Activated T-cell treated with anti-CD3 and anti-CD28 coated beads, Interleukin-2, amount 50 U/mL, for 1 hour (primary cell): ENCODE results near the gene NELL1.
"Not testable (repeated sequence)": the region's sequence is repeated elsewhere in the genome, so short reads cannot be mapped to it uniquely, and the experiment has no call there.

Experiments used
- DNase-seq: peaks from one replicate; pipeline ENCODE4 v3.0.0-alpha.2; 2020

The NELL1 gene

DNA sequence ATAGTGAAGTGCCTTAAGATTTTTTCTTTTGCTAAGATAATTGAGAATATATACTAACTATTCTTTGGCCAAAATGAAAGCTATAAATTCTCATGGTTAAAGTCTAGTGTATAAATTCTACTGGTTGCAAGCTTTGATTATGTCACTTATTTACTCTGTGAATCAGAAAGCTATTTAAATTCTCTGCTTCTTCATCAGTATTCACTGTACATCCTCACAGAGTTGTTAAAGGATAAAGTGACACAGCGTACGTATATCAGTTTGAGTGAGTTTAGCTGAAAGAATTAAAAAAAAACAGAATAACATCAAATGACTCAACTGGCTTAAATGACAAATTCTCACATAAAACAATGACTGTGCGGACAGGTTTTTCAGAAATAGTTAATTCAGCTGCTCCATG is 453.1 kb downstream of the NELL1 start:
- no peak for DNase-seq

DNA sequence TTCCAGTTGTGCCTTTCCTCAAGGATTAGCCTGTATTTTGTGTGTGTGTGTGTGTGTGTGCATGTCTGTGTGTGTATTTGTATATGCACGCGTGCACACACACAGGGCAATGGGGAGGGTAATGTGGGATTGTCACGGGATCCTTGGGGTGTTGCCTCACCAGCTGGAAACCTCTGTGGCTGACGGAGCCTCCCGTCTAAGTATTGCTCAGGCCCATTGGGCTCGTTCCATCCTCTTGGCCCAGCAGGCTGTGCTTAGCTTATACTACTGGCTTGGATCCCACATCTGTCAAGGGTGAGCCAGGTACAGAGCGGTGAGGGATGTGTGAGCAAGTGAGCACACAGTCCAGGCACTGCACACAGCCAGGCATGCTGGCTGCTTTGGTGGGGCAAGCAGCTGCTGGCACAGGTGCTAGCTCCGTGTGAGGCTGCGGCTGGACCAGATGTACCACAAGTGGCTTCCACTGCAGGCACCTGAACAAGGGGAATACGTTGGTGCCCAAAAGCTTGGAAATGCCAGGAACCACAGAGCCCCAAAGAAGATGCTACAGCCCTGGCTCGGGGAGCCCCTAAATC is 462.8 kb downstream of the NELL1 start:
- no peak for DNase-seq

DNA sequence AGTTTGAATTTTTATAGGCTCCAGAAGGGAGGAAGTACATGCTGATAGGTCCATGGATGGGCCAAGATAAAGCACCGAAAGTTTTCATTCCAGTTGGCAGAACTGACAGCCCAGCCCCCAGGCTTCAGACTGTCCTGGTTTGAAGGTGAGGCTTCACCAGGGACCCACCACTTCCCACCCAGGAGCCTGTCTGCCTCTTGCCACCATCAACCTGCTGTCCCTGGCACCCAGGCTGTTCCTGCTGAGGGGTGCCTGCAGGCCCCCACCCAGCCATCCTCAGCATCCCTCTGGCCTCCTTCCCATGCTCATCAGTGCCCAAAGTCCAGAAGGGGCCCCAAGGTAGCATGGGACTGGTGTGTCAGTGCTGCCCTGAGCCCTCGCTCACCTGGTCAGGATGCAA is 463.9 kb downstream of the NELL1 start:
- DNase-seq = no peak

DNA sequence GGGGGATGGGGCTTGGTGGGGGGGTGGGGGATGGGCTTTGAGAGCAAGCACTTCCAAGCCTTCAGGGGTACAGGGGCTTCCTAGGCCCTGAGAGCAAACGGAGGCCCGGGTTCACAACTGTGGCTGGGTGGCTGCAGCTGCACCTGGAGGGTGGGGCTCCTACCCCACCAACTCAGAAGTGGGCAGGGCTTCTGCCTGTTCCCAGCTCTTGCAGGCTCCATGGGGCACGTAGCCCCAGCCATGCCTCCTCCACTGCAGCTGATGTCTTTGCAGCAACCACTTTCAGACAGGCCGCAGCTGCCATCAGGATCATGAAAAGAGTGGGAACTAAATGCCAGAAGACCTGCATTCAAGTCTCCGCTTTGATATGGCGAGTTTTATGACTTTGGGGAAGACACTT is 464.3 kb downstream of the NELL1 start:
- DNase-seq = no peak

DNA sequence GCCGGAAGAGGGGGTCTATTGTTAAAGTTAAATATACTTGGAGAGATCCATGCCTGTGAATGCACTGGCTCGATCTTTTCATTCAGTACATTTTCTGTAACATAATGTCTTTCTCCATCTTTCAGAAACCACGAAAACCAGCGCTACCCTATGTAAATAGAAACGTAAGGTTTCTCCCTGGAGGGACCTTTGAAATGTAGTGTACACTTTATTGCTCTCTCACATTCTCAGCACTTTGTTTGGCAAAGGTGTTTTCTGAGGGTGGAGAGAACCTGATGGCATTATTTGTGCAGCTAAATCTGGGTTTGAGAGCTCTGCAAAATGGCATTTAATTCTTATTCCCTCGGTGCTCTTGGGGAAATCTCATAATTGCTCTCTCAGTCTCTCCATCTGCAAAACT is 468.4 kb downstream of the NELL1 start:
- DNase-seq = no peak

DNA sequence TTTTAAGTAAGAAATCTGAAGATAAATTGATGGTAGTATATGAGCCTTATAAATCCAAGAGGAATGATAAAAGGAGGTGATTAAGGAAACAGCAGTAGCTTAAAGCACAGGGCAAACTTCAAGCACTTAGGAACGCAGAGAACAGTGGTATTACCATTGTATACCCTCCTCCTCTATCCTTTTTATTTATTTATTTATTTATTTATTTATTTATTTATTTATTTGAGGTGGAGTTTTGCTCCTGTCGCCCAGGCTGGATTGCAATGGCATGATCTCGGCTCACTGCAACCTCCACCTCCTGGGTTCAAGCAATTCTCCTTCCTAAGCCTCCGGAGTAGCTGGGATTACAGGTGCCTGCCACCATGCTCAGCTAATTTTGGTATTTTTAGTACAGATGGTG is 472.2 kb downstream of the NELL1 start:
- DNase-seq = not testable (repeated sequence)

DNA sequence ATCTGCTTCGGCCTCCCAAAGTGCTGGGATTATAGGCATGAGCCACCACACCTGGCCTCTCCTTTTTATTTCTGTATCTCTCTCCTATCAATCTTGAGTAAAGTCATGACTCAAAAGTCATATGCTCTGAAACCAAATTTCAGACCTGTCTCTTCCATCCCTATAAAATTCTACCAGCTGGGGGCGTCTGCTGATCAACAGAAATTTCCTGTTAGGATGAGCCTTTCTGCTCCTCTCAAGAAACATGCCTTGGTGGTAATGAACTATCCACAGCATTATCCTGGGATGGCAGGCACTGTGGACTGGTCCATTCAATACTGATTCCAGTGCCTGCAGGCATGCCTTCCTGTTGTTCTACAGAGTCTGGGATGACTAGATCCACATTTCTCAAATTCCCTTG is 472.6 kb downstream of the NELL1 start:
- DNase-seq = no peak

DNA sequence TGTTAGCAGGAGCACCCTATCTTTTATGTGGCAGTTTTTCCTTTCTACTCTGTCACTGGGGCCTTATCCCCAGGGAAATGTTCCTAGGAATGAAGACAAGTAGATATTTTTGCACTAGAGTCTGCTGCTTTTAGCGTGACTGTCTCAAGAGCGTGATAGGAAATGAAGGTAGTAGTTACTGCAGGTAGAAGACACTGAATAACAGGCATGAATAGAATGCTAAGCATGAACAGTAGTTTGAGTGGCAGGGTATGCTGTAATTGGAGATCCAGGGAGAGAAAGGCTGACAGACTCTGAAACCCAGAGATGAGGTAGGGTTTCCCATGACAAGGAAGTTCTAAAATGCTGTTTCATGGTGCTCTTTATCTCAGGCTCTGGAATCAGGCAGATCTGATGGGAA is 475.1 kb downstream of the NELL1 start:
- no peak for DNase-seq

DNA sequence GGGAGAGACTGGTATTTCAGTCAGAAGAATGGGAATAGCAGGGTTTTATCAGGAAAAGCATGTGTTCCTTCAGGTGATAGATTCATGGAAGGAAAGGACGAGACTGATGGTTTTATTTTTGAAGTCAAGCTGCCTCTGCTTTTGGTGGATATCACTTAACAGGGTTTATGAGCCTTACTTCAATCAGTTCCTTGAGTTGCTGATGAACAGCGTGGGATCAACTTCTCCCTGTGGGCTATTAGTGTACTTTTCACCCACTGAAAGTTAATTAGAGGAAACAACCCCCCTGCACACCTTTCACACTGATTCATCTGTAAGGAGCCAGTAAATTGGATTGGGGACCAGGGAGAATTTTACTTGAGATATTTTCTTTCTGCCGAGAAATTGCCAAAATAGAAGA is 479.0 kb downstream of the NELL1 start:
- no peak for DNase-seq

DNA sequence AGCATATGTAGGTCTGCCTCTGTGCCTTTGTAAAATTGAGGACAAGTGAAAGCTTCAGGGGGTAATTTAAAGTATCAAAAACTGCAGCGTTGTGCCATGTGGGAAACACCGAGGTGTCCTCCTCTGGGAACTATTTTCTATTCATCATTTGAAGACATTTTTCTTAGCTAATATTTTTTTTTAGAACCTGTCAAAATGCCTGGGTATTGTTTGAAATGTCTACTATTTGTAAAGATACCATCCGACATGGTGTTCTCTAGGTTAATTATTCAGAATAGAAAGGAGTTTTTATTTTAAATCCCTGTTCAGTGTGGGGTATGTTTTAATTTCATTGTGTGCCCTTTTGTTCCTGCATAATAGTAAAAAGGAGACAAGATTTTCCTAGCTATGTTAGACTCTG is 490.8 kb downstream of the NELL1 start:
- no peak for DNase-seq

DNA sequence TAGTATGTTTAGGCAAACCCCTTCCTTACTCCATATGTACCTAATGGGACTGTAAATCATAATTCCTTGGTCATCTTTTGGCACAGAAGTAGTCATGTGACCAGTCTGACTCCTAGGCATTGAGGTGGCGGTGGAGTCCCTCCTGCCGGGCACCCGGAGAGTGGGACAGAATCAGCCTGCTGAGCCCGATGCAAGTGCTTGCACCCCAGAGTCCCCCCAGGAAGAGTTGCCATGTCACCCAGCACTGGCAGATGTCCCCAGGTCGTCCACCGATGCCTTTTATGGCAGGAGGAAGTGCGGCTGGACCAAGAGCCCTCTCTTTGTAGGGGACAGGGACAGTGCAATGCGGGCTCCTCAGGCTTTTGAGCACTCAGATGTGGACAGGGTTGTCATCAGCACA is 500.3 kb downstream of the NELL1 start:
- no peak for DNase-seq

DNA sequence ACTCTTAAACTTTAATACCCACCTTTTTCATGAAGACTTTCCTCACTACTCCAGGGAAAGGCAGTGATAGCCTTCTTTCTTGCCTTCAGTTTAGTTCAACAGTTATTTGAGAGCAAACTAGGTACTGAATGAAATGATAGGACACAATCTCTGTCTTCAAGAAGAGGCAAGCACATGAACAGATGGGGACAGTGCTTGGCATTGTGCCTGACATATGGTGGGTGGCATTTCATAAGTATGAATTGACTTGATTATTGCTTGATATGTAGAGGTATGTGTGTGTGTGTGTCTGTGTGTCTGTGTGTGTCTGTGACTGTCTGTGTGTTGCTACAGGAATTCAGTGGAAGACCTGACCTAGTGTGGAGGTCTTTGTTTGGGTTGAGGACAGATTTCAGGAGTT is 504.1 kb downstream of the NELL1 start:
- DNase-seq = no peak

DNA sequence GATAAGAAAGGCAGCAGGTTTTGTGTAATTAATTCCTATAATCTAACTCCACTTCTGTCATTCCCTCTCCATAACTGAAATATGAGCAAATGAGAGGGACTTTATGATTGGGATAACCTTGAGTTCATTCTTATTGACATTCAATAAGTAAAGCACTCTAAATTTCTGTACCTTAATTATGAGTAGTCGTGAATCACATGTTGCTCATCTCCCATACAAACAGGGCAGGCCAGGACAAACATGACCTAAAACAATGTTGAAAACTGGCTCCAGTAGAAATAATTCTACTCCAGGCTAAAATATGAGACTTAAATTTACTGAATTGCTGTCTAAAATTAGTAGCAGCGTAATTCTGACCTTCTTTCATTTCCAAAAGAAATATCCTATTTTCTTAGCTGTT is 505.4 kb downstream of the NELL1 start:
- DNase-seq = no peak

DNA sequence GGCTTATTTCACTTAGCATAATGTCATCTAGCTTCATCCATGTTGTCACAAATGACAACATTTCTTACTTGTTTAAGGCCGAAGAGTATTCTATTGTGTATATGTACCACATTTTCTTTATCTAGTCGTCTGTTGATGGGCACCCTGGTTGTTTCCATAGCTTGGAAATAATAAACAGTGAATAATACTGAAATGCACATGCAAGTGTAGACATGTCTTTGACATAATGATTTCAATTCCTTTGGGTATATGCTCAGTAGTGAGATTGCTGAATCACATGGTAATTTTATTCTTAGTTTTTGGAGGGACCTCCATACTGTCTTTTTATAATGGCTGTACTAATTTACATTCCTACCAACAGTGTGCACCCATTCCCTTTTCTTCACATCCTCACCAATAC is 508.0 kb downstream of the NELL1 start:
- DNase-seq = no peak

DNA sequence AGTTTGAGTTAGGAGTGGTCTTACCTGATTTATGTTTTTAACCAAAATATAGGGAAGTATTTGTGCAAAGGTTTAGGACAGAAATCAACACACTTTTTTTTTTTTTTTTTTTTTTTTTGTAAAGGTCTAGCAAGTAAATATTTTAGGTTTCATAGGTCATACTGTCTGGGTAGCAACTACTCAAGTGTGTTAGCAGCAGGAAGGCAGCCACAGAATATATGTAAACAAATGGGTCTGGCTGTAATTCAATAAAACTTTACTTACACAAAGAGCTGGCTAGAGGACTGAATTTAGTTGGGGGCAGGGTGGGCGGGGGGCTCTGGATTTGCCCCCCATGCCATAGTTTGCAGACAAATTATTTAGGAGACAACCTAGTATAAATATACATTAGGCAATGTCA is 510.4 kb downstream of the NELL1 start:
- DNase-seq = no peak

DNA sequence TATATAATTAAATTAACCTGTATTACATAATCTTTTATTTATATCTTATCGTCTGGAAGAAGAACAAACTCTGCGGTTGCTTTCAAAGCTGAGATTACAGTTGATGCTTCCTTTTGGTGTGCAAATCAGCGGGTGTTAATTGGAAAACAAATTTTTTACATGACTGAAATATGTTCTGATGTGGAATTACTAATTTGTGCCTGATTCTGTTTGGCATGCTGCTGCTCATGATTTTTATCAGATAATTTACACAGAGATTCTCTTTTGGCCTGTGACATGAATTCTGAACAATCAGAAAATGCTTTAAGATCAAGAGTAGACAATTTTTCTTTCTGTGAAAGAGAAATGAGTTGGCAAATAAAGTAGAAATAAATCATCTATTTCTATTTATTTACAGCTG is 510.8 kb downstream of the NELL1 start:
- DNase-seq = no peak

DNA sequence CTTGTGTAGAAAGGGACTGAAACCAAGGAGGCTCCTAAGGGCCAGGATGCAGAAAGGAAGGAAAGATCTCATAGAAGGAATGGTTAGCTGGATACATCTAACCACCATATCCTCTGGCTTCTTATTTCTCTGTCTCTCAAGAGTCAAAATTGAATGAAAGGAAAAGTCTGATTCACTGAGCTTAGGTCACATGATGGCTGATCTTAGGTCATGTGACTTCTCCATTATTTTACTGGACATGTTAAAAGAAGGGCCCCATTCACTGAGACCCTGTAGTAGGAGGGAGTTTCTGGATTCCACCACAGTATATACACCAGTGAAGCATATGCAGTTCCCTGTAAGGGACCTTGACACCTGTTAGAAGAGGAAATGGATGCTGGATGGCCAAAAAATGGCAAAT is 516.6 kb downstream of the NELL1 start:
- DNase-seq = no peak

DNA sequence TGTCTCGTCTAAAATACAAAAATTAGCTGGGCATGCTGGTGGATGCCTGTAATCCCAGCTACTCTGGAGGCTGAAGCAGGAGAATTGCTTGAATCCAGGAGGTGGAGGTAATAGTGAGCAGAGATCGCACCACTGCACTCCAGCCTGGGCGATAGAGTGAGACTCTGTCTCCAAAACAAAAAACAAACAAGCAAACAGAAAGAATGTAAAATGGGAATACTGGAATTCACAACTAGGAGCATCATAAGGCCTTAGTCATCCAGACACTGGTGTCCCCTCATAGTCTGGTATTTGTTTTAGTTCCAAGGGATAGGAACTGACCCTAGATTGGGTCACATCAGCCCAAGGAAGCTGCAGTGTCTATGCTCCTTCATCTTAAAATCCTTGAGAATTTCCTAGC is 520.8 kb downstream of the NELL1 start:
- no peak for DNase-seq

DNA sequence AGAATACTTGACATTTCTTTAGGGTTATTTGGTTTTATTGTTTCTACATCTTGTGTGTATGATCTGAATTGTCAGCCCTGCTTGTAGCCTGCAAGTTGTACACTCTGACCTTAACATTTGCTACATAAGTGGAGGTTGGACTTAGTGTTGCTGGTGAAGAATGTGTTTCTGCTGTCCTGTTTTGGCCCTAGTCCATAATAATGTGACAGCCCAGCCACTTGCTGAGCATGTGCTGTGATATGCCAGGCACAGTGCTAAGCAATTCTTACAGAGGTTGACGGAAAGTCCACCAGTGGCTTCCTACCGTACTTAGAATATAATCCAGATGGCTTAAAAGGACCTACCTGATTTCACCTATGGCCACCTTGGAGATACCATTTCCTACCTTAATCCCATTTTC is 526.6 kb downstream of the NELL1 start:
- no peak for DNase-seq

DNA sequence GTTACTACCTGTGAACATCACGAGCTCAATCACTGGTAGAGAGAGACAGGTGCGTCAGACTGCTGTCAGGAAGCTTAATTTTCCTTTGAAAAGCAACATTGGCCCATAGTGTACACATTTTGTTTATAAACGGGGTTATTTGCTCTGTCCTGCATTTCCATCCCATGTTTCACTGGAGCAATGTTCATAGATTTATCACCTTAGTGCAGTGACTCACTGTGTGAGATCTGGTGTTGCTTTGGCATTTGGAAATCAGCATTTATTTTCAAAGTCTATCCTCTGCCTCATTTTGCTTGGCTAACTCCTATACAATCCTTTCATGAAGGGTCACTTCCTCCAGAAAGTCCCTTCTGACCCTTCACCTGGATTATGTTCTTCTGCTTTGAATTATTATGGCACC is 529.1 kb downstream of the NELL1 start:
- no peak for DNase-seq

DNA sequence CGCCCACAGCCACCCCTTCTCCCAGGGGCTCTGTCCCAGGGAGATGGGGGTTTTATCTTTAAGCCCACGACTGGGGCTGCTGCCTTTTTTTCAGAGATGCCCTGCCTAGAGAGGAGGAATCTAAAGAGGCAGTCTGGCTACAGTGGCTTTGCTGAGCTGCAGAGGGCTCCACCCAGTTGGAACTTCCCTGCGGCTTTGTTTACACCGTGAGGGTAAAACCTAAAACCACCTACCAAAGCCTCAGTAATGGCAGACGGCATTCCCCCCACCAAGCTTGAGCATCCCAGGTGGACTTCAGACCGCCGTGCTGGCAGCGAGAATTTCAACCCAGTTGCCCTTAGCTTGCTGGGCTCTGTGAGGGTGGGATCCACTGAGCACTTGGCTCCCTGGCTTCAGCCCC is 535.8 kb downstream of the NELL1 start:
- no peak for DNase-seq

DNA sequence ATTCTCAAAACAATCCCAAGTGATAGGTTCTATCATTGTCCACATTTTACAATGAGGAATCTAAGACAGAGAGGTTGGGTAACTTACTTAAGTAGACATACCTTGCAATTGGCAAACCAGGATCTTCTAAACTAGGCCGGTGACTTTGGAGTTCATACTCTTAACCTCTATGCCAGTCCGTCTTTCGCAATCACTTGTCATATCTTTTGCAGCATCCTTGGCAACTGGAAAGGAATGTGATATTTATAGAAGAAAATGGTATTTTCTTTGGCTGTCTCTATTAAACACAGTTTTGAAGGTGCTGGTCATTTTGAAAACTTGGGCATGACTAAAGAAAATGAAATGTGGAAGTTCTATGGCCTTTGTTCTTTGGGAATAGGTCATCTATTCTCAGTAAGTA is 556.5 kb downstream of the NELL1 start:
- no peak for DNase-seq

DNA sequence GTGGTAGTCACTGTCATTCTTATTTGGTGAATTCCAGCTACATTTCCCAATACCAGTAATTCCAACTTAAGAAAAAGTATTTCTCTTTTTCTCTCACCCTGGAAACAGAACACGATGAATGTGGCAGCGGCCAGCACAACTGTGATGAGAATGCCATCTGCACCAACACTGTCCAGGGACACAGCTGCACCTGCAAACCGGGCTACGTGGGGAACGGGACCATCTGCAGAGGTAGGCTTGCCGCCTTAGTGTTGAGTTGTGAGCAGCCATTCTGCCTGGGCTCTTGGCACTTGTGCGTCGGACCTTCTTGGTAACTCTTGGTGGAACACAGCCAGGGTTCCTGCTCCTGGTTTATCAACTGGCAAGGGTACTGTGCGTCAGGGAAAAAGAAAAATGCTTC is 559.8 kb downstream of the NELL1 start:
- no peak for DNase-seq

DNA sequence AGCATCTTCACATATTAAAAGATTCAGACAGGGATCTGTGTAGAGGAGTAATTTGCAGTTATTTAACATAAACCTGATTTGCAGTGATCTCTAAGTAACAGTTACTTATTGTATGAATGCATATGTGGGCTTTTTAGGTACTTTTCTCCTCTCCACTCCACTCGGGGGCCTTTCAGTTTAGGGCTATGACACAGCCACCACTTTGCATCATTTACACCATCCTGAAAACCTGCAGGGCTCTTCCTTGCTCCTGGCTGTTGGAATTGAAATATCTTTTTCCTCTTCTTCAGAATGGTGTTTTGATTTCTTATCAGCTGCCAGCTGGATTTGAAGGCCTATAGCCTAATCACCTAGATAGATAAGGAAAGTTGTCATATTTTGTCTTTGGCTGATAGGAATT is 580.8 kb downstream of the NELL1 start:
- no peak for DNase-seq

DNA sequence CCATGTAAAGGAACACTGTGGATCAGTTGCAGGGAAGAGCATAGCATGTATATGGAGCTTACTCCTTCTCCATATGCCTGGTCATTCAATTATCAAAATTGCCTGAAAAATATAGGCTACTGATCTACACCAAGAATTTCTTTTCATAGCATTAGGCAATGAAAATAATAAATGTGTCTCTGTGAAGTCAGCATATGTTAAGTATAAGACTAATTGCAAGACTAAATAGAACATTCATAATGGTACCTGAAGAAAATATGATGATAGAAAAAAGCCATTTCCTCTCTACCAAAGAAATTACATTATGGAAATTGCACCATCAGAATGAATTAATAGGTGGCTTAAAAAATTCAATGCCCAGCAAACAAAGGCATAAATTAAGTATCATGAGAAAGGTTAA is 584.7 kb downstream of the NELL1 start:
- no peak for DNase-seq

DNA sequence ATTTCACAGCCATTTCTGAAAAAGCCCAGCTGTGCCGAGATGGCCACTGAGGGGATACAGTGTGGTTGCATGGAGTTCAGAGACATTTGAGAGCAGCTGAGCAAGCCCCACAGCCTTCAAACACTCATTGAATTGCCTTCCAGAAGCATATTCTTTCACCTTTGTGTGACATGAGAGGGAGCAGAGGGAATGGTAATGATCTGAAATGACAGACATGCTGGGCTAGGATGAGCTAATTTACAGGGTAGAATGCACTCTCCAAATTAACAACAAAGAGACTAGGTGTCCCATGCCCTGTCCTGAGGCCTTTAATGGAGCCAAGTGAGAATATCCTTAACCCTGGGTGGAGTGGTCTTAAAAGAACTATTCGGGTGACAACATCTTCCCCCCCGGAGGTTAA is 585.4 kb downstream of the NELL1 start:
- no peak for DNase-seq
